GM10248 (cell line): ENCODE measurements around the gene NFKBIB.

ENCODE experiments used
- CTCF ChIA-PET: fragments of 300-600 bp; sonication (Branson Sonifier 250); formaldehyde crosslinking; extraction: SDS; loops from one replicate; lab custom pipeline; 2021; ENCODE audit warnings: antibody characterized with exemption; lab: Yijun Ruan, JAX
- POLR2A ChIA-PET: fragments of 350-650 bp; sonication (Branson Sonifier 250); formaldehyde crosslinking; extraction: SDS; loops from one replicate; lab custom pipeline; 2020; ENCODE audit warnings: antibody characterized with exemption; lab: Yijun Ruan, JAX
- DNase-seq: peaks from one replicate; pipeline ENCODE4 v3.0.0; 2012; ENCODE audit errors: extremely low spot score
- TF ChIP-seq, protein P1 (sequence below): IDR thresholded peaks from 2 replicates; pipeline ENCODE4 v1.5.1; 2012; ENCODE audit warnings: mild to moderate bottlenecking, low read depth; ENCODE audit errors: extremely low read depth, missing control alignments, control extremely low read depth

NFKBIB gene

DNA sequence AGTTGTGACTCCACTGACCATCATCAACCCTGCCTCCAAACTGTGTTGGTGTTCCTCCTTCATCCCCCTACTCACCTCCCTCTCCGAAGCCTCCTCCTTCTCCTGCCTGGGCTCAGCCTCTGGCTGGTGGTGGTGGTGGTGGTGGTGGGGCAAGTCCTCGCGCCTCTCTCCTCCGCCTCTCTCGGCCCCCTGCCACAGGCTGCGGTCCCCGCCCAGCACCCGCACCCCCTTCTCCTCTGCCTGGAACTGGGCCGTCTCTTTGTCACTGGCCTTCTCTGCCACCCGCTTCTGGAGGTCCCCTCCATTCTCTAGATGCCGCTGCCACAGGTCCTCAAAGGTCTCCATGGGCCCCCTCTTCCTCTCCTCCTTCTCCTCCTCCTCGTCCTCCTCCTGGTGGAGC, 10.7 kb downstream of the NFKBIB start:
- ChIA-PET CTCF (no interaction called here), POLR2A (no interaction called here)
- DNase-seq, result no peak
- TF ChIP-seq, protein P1, sequence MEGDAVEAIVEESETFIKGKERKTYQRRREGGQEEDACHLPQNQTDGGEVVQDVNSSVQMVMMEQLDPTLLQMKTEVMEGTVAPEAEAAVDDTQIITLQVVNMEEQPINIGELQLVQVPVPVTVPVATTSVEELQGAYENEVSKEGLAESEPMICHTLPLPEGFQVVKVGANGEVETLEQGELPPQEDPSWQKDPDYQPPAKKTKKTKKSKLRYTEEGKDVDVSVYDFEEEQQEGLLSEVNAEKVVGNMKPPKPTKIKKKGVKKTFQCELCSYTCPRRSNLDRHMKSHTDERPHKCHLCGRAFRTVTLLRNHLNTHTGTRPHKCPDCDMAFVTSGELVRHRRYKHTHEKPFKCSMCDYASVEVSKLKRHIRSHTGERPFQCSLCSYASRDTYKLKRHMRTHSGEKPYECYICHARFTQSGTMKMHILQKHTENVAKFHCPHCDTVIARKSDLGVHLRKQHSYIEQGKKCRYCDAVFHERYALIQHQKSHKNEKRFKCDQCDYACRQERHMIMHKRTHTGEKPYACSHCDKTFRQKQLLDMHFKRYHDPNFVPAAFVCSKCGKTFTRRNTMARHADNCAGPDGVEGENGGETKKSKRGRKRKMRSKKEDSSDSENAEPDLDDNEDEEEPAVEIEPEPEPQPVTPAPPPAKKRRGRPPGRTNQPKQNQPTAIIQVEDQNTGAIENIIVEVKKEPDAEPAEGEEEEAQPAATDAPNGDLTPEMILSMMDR, result no peak

DNA sequence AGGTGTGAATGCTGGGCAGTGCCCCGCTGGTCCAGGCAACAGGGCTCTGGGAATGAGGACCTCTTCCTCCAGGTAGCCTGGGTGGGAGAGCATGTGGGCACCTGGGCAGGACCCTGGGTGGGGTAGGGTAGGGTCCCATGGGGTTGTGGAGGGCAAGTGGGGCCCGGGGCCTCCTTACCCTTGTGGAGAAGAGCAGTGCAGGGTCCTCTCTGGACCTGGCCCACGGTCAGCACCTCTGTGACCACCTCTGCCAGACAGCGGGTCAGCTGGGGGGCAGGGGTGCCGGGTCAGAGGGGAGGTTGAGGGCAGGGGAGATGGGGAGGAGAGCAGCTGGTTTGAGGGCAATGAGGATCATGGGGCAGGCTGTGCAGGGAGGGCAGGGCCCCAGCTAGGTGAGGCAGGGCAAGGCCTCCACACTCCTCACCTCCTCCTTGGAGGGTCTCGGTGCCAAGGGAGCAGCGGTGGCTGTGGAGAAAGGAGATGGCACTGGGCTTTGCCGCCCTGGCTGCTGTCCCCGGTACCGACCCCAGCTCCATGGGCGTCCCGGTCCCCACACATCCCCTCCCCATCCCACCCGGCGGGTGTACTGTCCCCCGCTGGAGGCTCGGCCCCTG, 11.7 kb downstream of the NFKBIB start:
- ChIA-PET CTCF (interaction anchor here (1.3 to 5.0 kb wide), 3 partner anchors 19 to 276 kb away, joined by 3 to 31 read pairs (median 10); partner anchors contain the start of genes MRPS12 and SARS2), POLR2A (no interaction called here)
- TF ChIP-seq, protein P1, result no peak
- DNase-seq, result no peak

DNA sequence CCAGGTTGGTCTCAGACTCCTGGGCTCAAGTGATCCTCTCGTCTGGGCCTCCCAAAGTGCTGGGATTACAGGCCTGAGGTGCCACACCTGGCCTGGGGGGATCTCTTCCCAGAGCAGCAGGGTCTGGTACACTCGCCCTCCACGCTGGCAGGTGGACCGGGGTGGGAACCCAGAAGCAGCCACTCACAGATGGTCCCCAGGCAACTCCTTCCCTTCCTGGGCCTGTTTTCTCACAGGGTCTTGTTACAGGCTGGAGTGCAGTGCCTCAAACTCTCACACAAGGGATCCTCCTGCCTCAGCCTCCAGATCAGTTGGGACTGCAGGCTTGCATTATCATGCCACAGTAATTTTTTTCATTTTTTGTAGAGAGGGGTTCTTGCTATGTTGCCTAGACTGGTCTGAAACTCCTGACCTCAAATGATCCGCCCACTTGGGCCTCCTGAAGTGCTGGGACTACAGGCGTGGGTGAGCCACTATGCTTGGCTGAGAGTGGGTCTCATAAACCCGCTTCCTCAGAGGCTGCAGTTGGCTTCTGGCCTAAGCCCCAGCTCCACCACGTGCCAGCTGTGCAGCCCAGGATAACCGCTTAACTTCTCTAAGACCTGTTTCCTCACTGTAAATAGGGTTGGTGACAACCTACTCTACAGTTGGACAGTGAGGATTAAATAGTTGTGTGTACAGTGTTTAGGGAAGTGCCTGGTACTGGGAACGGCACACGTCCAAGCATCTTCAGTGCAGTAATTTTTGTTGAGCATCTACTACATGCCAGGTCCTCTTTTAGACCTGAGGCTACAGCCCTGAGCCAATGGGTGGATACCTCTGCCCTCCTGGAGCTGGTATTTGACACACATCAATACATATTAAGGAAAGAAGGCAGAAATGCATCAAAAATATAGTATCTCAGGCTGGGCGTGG, 13.1 kb downstream of the NFKBIB start:
- POLR2A ChIA-PET, result no interaction called here
- DNase-seq, result no peak
- CTCF ChIA-PET, result interaction anchor here (0.7 to 5.0 kb wide), 6 partner anchors 8 to 369 kb away, joined by 3 to 31 read pairs (median 4); partner anchors contain the start of genes MRPS12 and SARS2
- TF ChIP-seq, protein P1, result no peak

DNA sequence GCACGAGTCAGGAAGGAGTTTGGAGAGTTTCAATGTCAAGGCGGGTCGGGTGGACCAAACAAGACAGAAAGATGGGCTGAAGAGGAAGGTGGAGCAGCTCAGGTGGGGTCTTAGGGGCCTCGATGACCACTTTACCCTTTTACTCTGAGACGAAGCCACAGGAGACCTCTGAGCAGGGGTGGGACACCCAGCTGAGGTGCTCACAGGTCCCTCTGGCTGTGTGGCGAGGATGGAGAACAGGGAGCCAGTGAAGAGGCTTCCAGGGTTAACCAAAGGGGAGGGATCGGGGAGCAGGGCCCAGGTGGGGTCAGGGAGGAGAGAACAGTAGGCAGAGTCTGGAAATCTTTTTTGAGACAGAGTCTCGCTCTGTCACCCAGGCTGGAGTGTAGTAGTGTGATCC, 14.2 kb downstream of the NFKBIB start:
- no peak for DNase-seq
- TF ChIP-seq, protein P1, result no peak
- ChIA-PET POLR2A (no interaction called here), CTCF (interaction anchor here (0.8 to 5.0 kb wide), 4 partner anchors 9 to 279 kb away, joined by 3 to 31 read pairs (median 7); partner anchors contain the start of genes MRPS12 and SARS2)

DNA sequence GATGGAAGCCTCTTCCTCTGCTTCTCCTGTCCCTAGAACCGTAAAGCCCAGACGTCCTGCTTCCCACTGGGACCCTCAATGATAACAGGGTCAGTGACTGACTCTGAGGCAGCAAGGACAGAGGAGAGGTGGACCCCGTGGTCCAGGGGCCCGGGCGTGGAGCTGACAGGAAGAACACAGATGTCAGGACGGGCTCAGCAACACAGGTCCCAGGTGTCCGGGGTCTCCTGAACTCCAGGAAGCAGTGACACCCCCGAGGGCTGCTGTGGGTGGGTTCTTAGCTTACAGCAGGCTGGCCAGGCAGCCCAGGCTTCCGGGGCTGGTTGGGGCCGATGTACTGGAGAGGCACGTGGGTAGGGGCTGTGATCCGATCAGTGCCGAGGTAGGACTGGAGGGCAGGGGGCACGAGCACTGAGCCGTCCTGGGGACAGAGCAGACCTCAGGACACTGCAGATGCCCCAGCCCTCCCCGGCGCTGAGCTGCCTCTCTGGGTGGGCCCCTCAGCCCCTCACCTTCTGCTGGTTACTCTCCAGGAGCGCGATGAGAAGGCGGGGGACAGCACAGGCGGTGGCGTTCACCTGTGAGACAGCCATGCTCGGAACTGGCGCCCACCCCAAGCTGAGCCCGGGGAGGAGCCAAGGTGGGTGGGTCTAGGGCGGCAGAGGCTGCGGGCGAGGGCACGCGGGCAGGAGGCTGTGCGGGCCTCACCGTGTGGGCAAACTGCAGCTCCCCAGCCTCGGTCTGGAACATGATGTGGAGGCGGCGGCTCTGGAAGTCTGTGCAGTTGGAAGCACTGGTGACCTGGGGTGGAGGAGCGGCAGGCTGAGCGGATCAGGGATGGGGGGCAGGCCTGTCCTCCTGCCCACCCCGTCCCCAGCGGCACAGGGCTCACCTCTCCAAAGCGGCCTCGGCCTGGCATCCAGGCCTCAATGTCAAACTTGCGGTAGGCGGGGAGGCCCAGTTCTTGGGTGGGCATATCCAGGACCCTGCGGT, 15.9 kb downstream of the NFKBIB start:
- TF ChIP-seq, protein P1, result no peak
- ChIA-PET POLR2A (no interaction called here), CTCF (interaction anchor here (1.4 to 5.0 kb wide), 4 partner anchors 13 to 512 kb away, joined by 3 to 31 read pairs (median 4); partner anchors contain the start of genes FAM98C, MRPS12, NFKBIB and SARS2)
- DNase-seq, result no peak
